Lung (tissue), 12 donors: ENCODE data around the gene MEGF10. TPM values are rescaled to one million over a fixed set of nuclear protein-coding genes. Genes with fewer than 3 reads are reported as not detected.

ENCODE experiments used
- ATAC-seq: fragments of 200-7000 bp; cut with Tn5 transposase; one replicate; pipeline ENCODE4 v1.9.1; 2020; ENCODE audit warnings: moderate number of reproducible peaks; ENCODE audit not compliant: insufficient read depth, low FRiP score
- DNase-seq, 3 donors: peaks; one replicate each; pipeline ENCODE4 v3.0.0-alpha.2; 2013 to 2017
- H3K27ac ChIP-seq, 2 donors: one replicate each; pipeline ENCODE4 v1.5.1; 2013; ENCODE audit warnings: mild to moderate bottlenecking in 2 of 2, moderate library complexity in 2 of 2, control low read depth in 1 of 2, inconsistent platforms in 1 of 2, low read depth in 1 of 2, low read length in 1 of 2
- H3K27me3 ChIP-seq, 3 donors: one replicate each; pipeline ENCODE4 v1.5.1; 2013; ENCODE audit warnings: low read length in 2 of 3; ENCODE audit not compliant: control insufficient read depth in 3 of 3, insufficient read depth in 3 of 3
- H3K36me3 ChIP-seq, 4 donors: one replicate each; pipeline ENCODE4 v1.5.1; 2013; ENCODE audit warnings: low read length in 4 of 4, mild to moderate bottlenecking in 1 of 4, moderate library complexity in 1 of 4; ENCODE audit not compliant: control insufficient read depth in 4 of 4, insufficient read depth in 4 of 4
- H3K4me1 ChIP-seq, 5 donors: one replicate each; pipeline ENCODE4 v1.5.1; 2013; ENCODE audit warnings: low read length in 5 of 5, mild to moderate bottlenecking in 2 of 5, moderate library complexity in 1 of 5; ENCODE audit not compliant: control insufficient read depth in 5 of 5, insufficient read depth in 5 of 5
- H3K4me3 ChIP-seq: one replicate; pipeline ENCODE4 v1.5.1; 2013; ENCODE audit warnings: mild to moderate bottlenecking, control low read depth, moderate library complexity
- H3K9ac ChIP-seq, 2 donors: one replicate each; pipeline ENCODE4 v1.5.1; 2013; ENCODE audit warnings: low read length in 2 of 2, control low read depth in 1 of 2; ENCODE audit not compliant: insufficient read depth in 1 of 2
- H3K9me3 ChIP-seq, 4 donors: one replicate each; pipeline ENCODE4 v1.5.1; 2013; ENCODE audit warnings: low read length in 3 of 4, mild to moderate bottlenecking in 1 of 4, moderate library complexity in 1 of 4; ENCODE audit not compliant: control insufficient read depth in 4 of 4, insufficient read depth in 3 of 4
- WGBS, 2 donors: extraction: QIAGEN DNeasy Blood & Tissue Kit; methylation state at CpG; one replicate each; pipeline ENCODE4 v1.1.7; 2013; 5-methylcytosine and 5-hydroxymethylcytosine counted together
- polyA plus RNA-seq, 2 donors: library from polyadenylated mRNA; stranded (reverse); fragments of 200-250 nt; gene quantifications; one replicate each; pipeline ENCODE4 v1.2.1, GENCODE V29; 2013
- total RNA-seq, 2 donors: library from RNA; depleted of rRNA in 1 of 2; stranded (reverse); fragments of >200 nt in 1 of 2; gene quantifications; one replicate each; pipeline ENCODE4 v1.2.1, GENCODE V29; 2014 to 2021
- TF ChIP-seq, protein P1 (sequence below): IDR thresholded peaks from 2 replicates; pipeline ENCODE4 v1.5.1; 2012; ENCODE audit warnings: mild to moderate bottlenecking; ENCODE audit errors: control extremely low read depth, extremely low read depth
- donor health status: control.
- donor health status: control.
- donor health status: Bipolar disorder and iron deficiency.
- donor health status: healthy.
- donor health status: DM: yes; HTN: yes; CAD: no.

Gene MEGF10
- total and polyA plus RNA-seq, 4 donors, result 0.02 to 0.82 (median 0.12) TPM

DNA sequence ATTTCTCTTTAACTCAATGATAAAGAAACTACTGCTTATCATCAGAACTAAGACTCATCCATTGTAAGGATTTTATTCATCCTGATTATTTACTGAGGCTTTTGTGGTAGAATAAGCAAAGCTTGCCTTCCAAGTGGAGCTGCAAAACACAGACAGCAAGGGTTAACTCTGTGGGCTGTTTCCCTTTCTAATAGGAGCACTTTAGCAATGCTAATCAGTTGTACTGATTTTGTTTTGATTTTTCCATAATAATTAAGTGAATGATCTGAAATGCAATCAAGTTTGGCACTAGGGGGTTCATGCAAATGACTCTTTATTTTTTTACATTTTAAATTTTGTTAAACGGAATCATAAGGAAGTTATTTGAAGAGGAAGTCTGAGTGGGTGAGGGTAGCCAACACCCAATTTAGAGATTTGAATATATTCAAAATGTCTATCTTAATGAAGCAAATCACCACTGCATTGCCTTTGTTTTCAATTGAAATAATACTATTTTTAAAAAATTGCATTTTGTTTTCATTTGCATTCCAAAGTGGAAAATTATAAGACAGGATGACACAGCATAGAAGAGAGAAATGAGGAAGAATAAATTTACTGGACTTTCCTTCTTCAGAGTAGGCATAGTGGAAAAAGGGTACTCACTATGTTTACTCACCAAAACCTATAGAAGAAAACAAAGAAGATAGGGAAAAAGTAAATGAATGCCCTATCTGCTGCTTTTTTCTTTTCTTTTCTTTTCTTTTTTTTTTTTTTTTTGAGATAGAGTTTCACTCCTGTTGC, 36.6 kb downstream of the MEGF10 start:
- H3K9me3 ChIP-seq, result no peaks in the 10 kb centered on the region
- ATAC-seq, result no peak
- H3K4me1 ChIP-seq, result no peaks in the 10 kb centered on the region
- no peak overlapping the region for H3K4me3 ChIP-seq
- DNase-seq, result no peak
- TF ChIP-seq, protein P1, sequence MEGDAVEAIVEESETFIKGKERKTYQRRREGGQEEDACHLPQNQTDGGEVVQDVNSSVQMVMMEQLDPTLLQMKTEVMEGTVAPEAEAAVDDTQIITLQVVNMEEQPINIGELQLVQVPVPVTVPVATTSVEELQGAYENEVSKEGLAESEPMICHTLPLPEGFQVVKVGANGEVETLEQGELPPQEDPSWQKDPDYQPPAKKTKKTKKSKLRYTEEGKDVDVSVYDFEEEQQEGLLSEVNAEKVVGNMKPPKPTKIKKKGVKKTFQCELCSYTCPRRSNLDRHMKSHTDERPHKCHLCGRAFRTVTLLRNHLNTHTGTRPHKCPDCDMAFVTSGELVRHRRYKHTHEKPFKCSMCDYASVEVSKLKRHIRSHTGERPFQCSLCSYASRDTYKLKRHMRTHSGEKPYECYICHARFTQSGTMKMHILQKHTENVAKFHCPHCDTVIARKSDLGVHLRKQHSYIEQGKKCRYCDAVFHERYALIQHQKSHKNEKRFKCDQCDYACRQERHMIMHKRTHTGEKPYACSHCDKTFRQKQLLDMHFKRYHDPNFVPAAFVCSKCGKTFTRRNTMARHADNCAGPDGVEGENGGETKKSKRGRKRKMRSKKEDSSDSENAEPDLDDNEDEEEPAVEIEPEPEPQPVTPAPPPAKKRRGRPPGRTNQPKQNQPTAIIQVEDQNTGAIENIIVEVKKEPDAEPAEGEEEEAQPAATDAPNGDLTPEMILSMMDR, result no peak
- WGBS, 2 donors, result 29 to 32% methylated on average over 1 of the region's 1 CpG
- H3K27ac ChIP-seq, result no peak overlapping the region
- peaks cover 0 to 8% (median 0%) of the 10 kb centered on the region in 3 donors for H3K27me3 ChIP-seq
- no peaks in the 10 kb centered on the region for H3K36me3 ChIP-seq
- no peak overlapping the region for H3K9ac ChIP-seq

DNA sequence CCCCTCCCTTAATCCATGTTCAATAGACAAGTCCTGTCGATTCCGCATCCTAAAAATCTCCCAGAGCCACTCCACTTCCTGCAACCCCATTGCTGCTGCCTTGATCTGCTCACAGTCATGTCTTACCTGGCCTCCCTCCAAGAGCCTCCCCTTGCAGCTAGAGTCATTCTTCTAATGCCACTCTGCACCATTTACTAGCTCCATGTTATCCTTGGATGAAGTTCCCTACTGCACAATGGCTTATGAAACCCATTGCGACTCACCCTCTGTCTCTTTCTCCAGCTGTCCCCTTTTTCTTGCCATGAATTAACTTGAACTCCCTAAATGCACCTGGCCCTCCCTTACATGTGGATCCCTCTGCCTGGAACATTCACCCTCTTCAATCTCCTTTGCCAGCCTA, 39.5 kb downstream of the MEGF10 start:
- no peak for DNase-seq
- Histone ChIP-seq H3K4me1 (no peaks in the 10 kb centered on the region), H3K9me3 (no peaks in the 10 kb centered on the region), H3K9ac (no peak overlapping the region), H3K27ac (no peak overlapping the region), H3K4me3 (no peak overlapping the region), H3K27me3 (peaks cover 0 to 8% (median 0%) of the 10 kb centered on the region in 3 donors), H3K36me3 (no peaks in the 10 kb centered on the region)
- TF ChIP-seq, protein P1, result no peak
- WGBS, 2 donors, result 87 to 93% methylated on average over 3 of the region's 3 CpGs
- no peak for ATAC-seq

GRCh38 chr5:127331890-127332649, 41.5 kb downstream of the MEGF10 start:
- Histone ChIP-seq H3K27me3 (peaks cover 0 to 8% (median 0%) of the 10 kb centered on the region in 3 donors), H3K9ac (no peak overlapping the region), H3K4me1 (no peaks in the 10 kb centered on the region), H3K36me3 (no peaks in the 10 kb centered on the region), H3K9me3 (no peaks in the 10 kb centered on the region), H3K4me3 (no peak overlapping the region), H3K27ac (no peak overlapping the region)
- TF ChIP-seq, protein P1, result no peak
- WGBS, 2 donors, result 84 to 91% methylated on average over 3 of the region's 3 CpGs
- DNase-seq (no peak), ATAC-seq (no peak)
